K562 (cell line): ENCODE results near the gene LMAN2. TPM values are rescaled to one million over a fixed set of nuclear protein-coding genes. Genes with fewer than 3 reads are reported as not detected.

Experiments used
- ATAC-seq: fragments of 200-7000 bp; cut with Tn5 transposase; 3 replicates; pipeline ENCODE4 v1.9.1; 2020; ENCODE audit warnings: moderate library complexity
- BruUV-seq: library from RNA; stranded (reverse); fragments of 400-500 nt; replicated peaks from 2 replicates; lab custom pipeline; 2021; lab: Mats Ljungman, UMichigan
- CTCF ChIA-PET: fragments of 300-600 bp; formaldehyde crosslinking; extraction: SDS; loops from one replicate; lab custom pipeline; 2021; ENCODE audit warnings: low intra/inter-chr PET ratio; lab: Yijun Ruan, JAX
- POLR2A ChIA-PET: fragments of 300-600, 350-650 bp; sonication (Branson Sonifier 250); formaldehyde crosslinking; extraction: SDS; loops from one replicate; lab custom pipeline; 2021; ENCODE audit warnings: antibody characterized with exemption, inconsistent platforms; lab: Yijun Ruan, JAX
- DNase-seq, 4 experiments: peaks; one replicate each; pipeline versions ENCODE4 v3.0.0 to v3.0.0-alpha.2; 2011 to 2018; ENCODE audit warnings: low spot score in 3 of 4, mixed read lengths in 3 of 4; ENCODE audit errors: extremely low read depth in 1 of 4
- FAIRE-seq: peaks from 2 replicates; lab custom pipeline; 2011; peaks lifted over from hg19 to GRCh38; lab: Jason Lieb, UNC
- H2AFZ ChIP-seq: 2 replicates; pipeline ENCODE4 v1.6.0; 2011; ENCODE audit warnings: low read depth, low read length, control low read depth, inconsistent platforms
- H3K27ac ChIP-seq: fragments of 200-600 bp; 3 replicates; pipeline ENCODE4 v1.8.0; 2011; ENCODE audit warnings: low read depth, mild to moderate bottlenecking, control low read depth, inconsistent platforms, low read length, moderate library complexity, mixed read lengths; ENCODE audit errors: extremely low read depth
- H3K27me3 ChIP-seq, 2 experiments: fragments of 300-600 bp in 1 of 2; 2 replicates in 1 of 2; 3 replicates in 1 of 2; pipeline versions ENCODE4 v1.6.0 to v1.8.0; 2011; ENCODE audit warnings: inconsistent platforms in 2 of 2, low read length in 2 of 2, mild to moderate bottlenecking in 1 of 2, mixed read lengths in 1 of 2, moderate library complexity in 1 of 2; ENCODE audit not compliant: control insufficient read depth in 2 of 2, insufficient read depth in 2 of 2
- H3K36me3 ChIP-seq: fragments of 300-600 bp; 3 replicates; pipeline ENCODE4 v1.8.0; 2011; ENCODE audit warnings: mild to moderate bottlenecking, low read length, inconsistent platforms; ENCODE audit not compliant: control insufficient read depth, insufficient read depth
- H3K4me1 ChIP-seq, 2 experiments: fragments of 200-600 bp in 1 of 2; replicated peaks in 1 of 2; 2 replicates in 1 of 2; 3 replicates in 1 of 2; pipeline versions ENCODE4 v1.5.1 to v1.8.0; 2011; ENCODE audit warnings: inconsistent platforms in 2 of 2, low read length in 2 of 2, mild to moderate bottlenecking in 1 of 2, mixed read lengths in 1 of 2, moderate library complexity in 1 of 2; ENCODE audit not compliant: control insufficient read depth in 2 of 2, insufficient read depth in 2 of 2
- H3K4me2 ChIP-seq: 2 replicates; pipeline ENCODE4 v1.6.1; 2011; ENCODE audit warnings: low read length, control low read depth, inconsistent platforms, mixed read lengths; ENCODE audit not compliant: insufficient read depth
- H3K4me3 ChIP-seq: fragments of 200-600 bp; sonication (generic), shearing (Covaris generic); 2 replicates; pipeline ENCODE4 v1.5.1; 2016; ENCODE audit warnings: control low read depth, inconsistent platforms
- H3K79me2 ChIP-seq: fragments of 200-600 bp; 3 replicates; pipeline ENCODE4 v1.8.0; 2011; ENCODE audit warnings: low read length, inconsistent platforms; ENCODE audit not compliant: control insufficient read depth, insufficient read depth
- H3K9ac ChIP-seq, 2 experiments: 2 replicates each; pipeline versions ENCODE4 v1.6.0 to v1.6.1; 2011; ENCODE audit warnings: low read depth in 2 of 2, low read length in 2 of 2, control low read depth in 1 of 2, inconsistent platforms in 1 of 2, mild to moderate bottlenecking in 1 of 2, mixed read lengths in 1 of 2; ENCODE audit not compliant: insufficient read depth in 1 of 2
- H3K9me1 ChIP-seq: one replicate; pipeline ENCODE4 v1.6.0; 2011; ENCODE audit warnings: inconsistent platforms, mild to moderate bottlenecking, low read length, moderate library complexity; ENCODE audit not compliant: control insufficient read depth, insufficient read depth
- H3K9me3 ChIP-seq: replicated peaks from 2 replicates; pipeline ENCODE4 v1.5.1; 2011; ENCODE audit warnings: low read depth, low read length, inconsistent platforms; ENCODE audit not compliant: control insufficient read depth, insufficient read depth
- H4K20me1 ChIP-seq: replicated peaks from 2 replicates; pipeline ENCODE4 v1.6.1; 2011; ENCODE audit warnings: low read length, inconsistent platforms, mixed read lengths; ENCODE audit not compliant: control insufficient read depth, insufficient read depth
- BRF2 ChIP-seq: IDR thresholded peaks from 3 replicates; pipeline ENCODE4 v1.6.1; 2011; ENCODE audit warnings: borderline replicate concordance, mild to moderate bottlenecking; ENCODE audit not compliant: insufficient read length, insufficient read depth
- EHMT2 ChIP-seq: fragments of 450-650 bp; IDR thresholded peaks from 2 replicates; pipeline ENCODE4 v1.6.1; 2018; ENCODE audit warnings: antibody characterized with exemption
- GTF2E2 ChIP-seq: fragments of 200-800 bp; sonication (Bioruptor generic); IDR thresholded peaks from 2 replicates; pipeline ENCODE4 v1.6.1; 2016; ENCODE audit warnings: missing genetic modification characterization, missing compliant biosample characterization
- HMGXB4 ChIP-seq: sonication (generic); formaldehyde crosslinking; IDR thresholded peaks from 2 replicates; pipeline ENCODE4 v1.8.1; 2023; ENCODE audit warnings: mild to moderate bottlenecking, missing genetic modification reagents
- HSF4 ChIP-seq: fragments of 250-450 bp; sonication (Bioruptor Pico); IDR thresholded peaks from 2 replicates; pipeline ENCODE4 v2.1.2; 2022; ENCODE audit warnings: mild to moderate bottlenecking, moderate library complexity, borderline replicate concordance
- NELFE ChIP-seq: IDR thresholded peaks from 2 replicates; pipeline ENCODE4 v1.6.1; 2011; ENCODE audit warnings: mild to moderate bottlenecking; ENCODE audit not compliant: insufficient read depth, insufficient read length
- PHF8 ChIP-seq: fragments of 200-600 bp; sonication (generic); IDR thresholded peaks from 2 replicates; pipeline ENCODE4 v1.6.1; 2012; ENCODE audit warnings: mixed run types, mild to moderate bottlenecking, inconsistent platforms, low read length, moderate library complexity, borderline replicate concordance
- SIRT6 ChIP-seq: IDR thresholded peaks from one replicate; pipeline ENCODE4 v1.6.1; 2012; ENCODE audit warnings: low read depth, mild to moderate bottlenecking, control low read depth, inconsistent platforms, low read length, moderate library complexity
- SMARCA4 ChIP-seq: fragments of 450-650 bp; IDR thresholded peaks from 2 replicates; pipeline ENCODE4 v1.6.1; 2016
- SRSF9 ChIP-seq: fragments of 200-400 bp; formaldehyde crosslinking; IDR thresholded peaks from 2 replicates; pipeline ENCODE4 v1.6.1; 2017; ENCODE audit warnings: low read depth, low read length, borderline replicate concordance
- STAT5A ChIP-seq: IDR thresholded peaks from 2 replicates; pipeline ENCODE4 v1.6.1; 2012; ENCODE audit warnings: low read length, inconsistent platforms, borderline replicate concordance
- ZNF140 ChIP-seq: fragments of 250-450 bp; sonication (Bioruptor Pico); IDR thresholded peaks from 2 replicates; pipeline ENCODE4 v1.8.0; 2021; ENCODE audit warnings: moderate library complexity, mild to moderate bottlenecking, inconsistent platforms
- WGBS: fragments of 100-300 bp; shearing (Covaris generic); methylation state at CpG from one replicate; pipeline ENCODE4 v1.1.6; 2016; ENCODE audit warnings: low coverage, mixed read lengths; ENCODE audit not compliant: insufficient coverage; ENCODE audit errors: missing lambda C conversion rate; 5-methylcytosine and 5-hydroxymethylcytosine counted together
- in situ Hi-C: fragments of 300-500 bp; cut with MboI; formaldehyde crosslinking; loops from 4 replicates; pipeline ENCODE4 v1.15.0; 2018; ENCODE audit warnings: inconsistent platforms, mixed read lengths
- intact Hi-C: fragments of 100-400 bp; cut with micrococcal nuclease; formaldehyde crosslinking; loops from 2 replicates; pipeline ENCODE4 v1.14.2; 2022
- polyA plus RNA-seq, 8 experiments: library from polyadenylated mRNA; depleted of rRNA in 4 of 8; stranded (reverse) in 5 of 8; unstranded in 3 of 8; fragments of >200 nt; fragmentation: Nextera tagmentation in 2 of 8; fragmentation: Illumina TruSeq in 1 of 8; extraction: Ambion mirVana in 2 of 8; extraction: Trizol in 1 of 8; gene quantifications; 2 replicates each; pipeline versions ENCODE4 v1.2.1 to v1.2.3, GENCODE V29; 2011 to 2014; ENCODE audit warnings: inconsistent platforms in 1 of 8, missing spikeins in 1 of 8
- total RNA-seq, 7 experiments: library from RNA; depleted of rRNA in 6 of 7; stranded (reverse); fragments of >200 nt in 6 of 7; fragmentation: Illumina TruSeq in 2 of 7; extraction: Trizol in 2 of 7; gene quantifications; 2 replicates each; pipeline versions ENCODE4 v1.2.1 to v1.2.3, GENCODE V29; 2011 to 2021; ENCODE audit warnings: low replicate concordance in 1 of 7
- TF ChIP-seq, protein P1 (sequence below): sonication (generic); formaldehyde crosslinking; IDR thresholded peaks from 2 replicates; pipeline ENCODE4 v1.8.1; 2023; ENCODE audit warnings: missing genetic modification reagents, mild to moderate bottlenecking, borderline replicate concordance

The LMAN2 gene
- total and polyA plus RNA-seq, 9 of the 15 experiments (the other 6 are each of a cell fraction or from before 2014, with no cell fraction given), result 2.7 to 254 (median 136) TPM

DNA sequence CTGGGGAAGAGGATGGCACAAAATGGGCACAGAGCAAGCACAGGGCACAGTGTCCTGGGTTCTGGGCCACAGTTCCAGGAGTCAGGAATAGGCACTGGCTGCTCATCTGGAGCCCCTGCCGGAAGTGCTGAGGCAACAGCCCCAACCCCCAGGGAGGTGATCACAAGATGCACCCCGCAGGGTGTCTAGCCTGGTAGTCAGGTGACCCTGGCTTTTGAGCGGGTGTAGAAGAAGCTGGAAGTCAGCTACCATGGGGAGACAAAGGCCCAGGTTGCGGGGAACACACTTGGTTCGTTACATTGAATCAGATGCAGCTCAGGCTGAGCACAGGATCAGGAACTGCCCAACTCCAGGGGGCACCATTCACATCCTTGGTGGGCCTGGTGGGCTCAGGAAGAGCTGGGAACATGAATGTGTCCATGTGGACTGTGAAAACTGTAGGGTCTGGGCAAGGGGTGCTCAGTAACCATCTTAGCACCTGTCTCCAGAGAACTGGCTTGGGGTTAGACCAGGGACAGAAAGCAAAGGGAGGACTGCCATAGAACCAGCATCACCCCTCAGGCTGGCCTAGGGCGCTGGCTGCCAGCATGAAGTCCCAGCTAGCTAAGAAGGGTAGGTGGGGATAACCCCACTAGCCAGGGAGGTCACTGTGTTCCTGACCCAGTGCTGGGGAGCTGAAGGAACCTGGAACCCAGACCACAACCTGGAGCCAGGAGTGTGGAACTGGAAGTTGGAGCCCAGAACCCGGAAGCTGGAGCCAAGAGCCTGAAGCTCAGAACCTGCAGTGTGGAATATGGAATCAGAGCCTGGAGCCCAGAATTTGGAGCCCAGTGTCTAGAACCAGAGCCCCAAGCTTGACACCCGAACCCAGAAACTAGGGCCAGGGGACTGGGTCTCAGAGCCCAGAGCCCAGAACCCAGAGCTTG lies 26.6 kb upstream of the LMAN2 start:
- Histone ChIP-seq H3K4me1 (peaks cover 16 to 29% of the 10 kb centered on the region in 2 experiments), H3K27me3 (no peaks in the 10 kb centered on the region), H3K4me2 (0 out of 2 replicates have a peak overlapping the region, but pooled peaks have one; percentile 14), H2AFZ (peak overlapping the region; percentile 97), H3K9ac (peak overlapping the region; percentile 53 to 65), H3K27ac (peak overlapping the region; percentile 88), H3K9me1 (peaks cover 4% of the 10 kb centered on the region), H3K79me2 (no peaks in the 10 kb centered on the region), H4K20me1 (no peaks in the 10 kb centered on the region), H3K4me3 (no peak overlapping the region), H3K36me3 (peaks cover 3% of the 10 kb centered on the region; the same call in 1 of the 3 replicates), H3K9me3 (no peaks in the 10 kb centered on the region)
- intact Hi-C loops (no loop called here), in situ Hi-C loops (no loop called here)
- BruUV-seq, result no TSS peak
- ChIA-PET POLR2A (interaction anchor here (0.6 to 2.3 kb wide), 17 partner anchors 8 to 200 kb away, joined by 3 to 18 read pairs (median 4); partner anchors contain the start of genes GRK6, LMAN2 and PDLIM7), CTCF (no interaction called here)
- FAIRE-seq (no peak), DNase-seq (no peak), ATAC-seq (peak; percentile 3; the same call in 1 of the 3 replicates)
- 83% methylated on average over 8 of the region's 8 CpGs for WGBS
- TF ChIP-seq GTF2E2 (peak; percentile 5; the same call in 1 of the 2 replicates), EHMT2 (no peak), SMARCA4 (no peak), HSF4 (CRISPR knock-in tag) (no peak), ZNF140 (CRISPR knock-in tag) (no peak), SRSF9 (no peak), NELFE (no peak), BRF2 (no peak), PHF8 (no peak), SIRT6 (no peak), HMGXB4 (CRISPR knock-in tag) (no peak), STAT5A (no peak)
- TF ChIP-seq, protein P1, sequence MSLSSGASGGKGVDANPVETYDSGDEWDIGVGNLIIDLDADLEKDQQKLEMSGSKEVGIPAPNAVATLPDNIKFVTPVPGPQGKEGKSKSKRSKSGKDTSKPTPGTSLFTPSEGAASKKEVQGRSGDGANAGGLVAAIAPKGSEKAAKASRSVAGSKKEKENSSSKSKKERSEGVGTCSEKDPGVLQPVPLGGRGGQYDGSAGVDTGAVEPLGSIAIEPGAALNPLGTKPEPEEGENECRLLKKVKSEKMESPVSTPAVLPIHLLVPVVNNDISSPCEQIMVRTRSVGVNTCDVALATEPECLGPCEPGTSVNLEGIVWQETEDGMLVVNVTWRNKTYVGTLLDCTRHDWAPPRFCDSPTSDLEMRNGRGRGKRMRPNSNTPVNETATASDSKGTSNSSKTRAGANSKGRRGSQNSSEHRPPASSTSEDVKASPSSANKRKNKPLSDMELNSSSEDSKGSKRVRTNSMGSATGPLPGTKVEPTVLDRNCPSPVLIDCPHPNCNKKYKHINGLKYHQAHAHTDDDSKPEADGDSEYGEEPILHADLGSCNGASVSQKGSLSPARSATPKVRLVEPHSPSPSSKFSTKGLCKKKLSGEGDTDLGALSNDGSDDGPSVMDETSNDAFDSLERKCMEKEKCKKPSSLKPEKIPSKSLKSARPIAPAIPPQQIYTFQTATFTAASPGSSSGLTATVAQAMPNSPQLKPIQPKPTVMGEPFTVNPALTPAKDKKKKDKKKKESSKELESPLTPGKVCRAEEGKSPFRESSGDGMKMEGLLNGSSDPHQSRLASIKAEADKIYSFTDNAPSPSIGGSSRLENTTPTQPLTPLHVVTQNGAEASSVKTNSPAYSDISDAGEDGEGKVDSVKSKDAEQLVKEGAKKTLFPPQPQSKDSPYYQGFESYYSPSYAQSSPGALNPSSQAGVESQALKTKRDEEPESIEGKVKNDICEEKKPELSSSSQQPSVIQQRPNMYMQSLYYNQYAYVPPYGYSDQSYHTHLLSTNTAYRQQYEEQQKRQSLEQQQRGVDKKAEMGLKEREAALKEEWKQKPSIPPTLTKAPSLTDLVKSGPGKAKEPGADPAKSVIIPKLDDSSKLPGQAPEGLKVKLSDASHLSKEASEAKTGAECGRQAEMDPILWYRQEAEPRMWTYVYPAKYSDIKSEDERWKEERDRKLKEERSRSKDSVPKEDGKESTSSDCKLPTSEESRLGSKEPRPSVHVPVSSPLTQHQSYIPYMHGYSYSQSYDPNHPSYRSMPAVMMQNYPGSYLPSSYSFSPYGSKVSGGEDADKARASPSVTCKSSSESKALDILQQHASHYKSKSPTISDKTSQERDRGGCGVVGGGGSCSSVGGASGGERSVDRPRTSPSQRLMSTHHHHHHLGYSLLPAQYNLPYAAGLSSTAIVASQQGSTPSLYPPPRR (CRISPR knock-in tag), result no peak
